Prostate gland (tissue), 2 donors: ENCODE data around the gene IRX4. TPM values are rescaled to one million over a fixed set of nuclear protein-coding genes. Genes with fewer than 3 reads are reported as not detected.

Experiments used
- DNase-seq: peaks from one replicate; pipeline ENCODE4 v3.0.0-alpha.2; 2019; ENCODE audit warnings: low spot score
- H3K27ac ChIP-seq, 2 donors: fragments of 200-600 bp; sonication (generic); 2 replicates each; pipeline ENCODE4 v1.5.1; 2017 to 2019
- H3K27me3 ChIP-seq: fragments of 200-600 bp; sonication (generic); replicated peaks from 2 replicates; pipeline ENCODE4 v1.5.1; 2019; ENCODE audit not compliant: insufficient read depth
- H3K36me3 ChIP-seq, 2 donors: fragments of 200-600 bp; sonication (generic); 1 replicate in 1 of 2; 2 replicates in 1 of 2; pipeline versions ENCODE4 v1.5.1 to v1.8.1; 2017 to 2019
- H3K4me1 ChIP-seq: fragments of 200-600 bp; sonication (generic); replicated peaks from 2 replicates; pipeline ENCODE4 v1.5.1; 2019
- H3K4me3 ChIP-seq, 2 donors: fragments of 200-600 bp; sonication (generic); 2 replicates each; pipeline ENCODE4 v1.5.1; 2017 to 2019
- H3K9me3 ChIP-seq: fragments of 200-600 bp; sonication (generic); 2 replicates; pipeline ENCODE4 v1.5.1; 2017
- POLR2A ChIP-seq: fragments of 450-650 bp; IDR thresholded peaks from one replicate; pipeline ENCODE4 v1.6.1; 2016; ENCODE audit warnings: antibody characterized with exemption, mild to moderate bottlenecking
- POLR2AphosphoS5 ChIP-seq: sonication (generic); formaldehyde crosslinking; IDR thresholded peaks from one replicate; pipeline ENCODE4 v1.6.1; 2017; ENCODE audit warnings: antibody characterized with exemption
- WGBS: methylation state at CpG from one replicate; pipeline ENCODE4 v1.1.5; 2018; 5-methylcytosine and 5-hydroxymethylcytosine counted together
- intact Hi-C: fragments of 100-400 bp; cut with DNase I; formaldehyde crosslinking; loops from one replicate; pipeline ENCODE4 v1.14.2; 2022
- total RNA-seq, 2 donors: library from RNA; depleted of rRNA; stranded (reverse); fragments of >200 nt; gene quantifications; one replicate each; pipeline ENCODE4 v1.1.0, GENCODE V29; 2016
- TF ChIP-seq, protein P1 (sequence below), 4 experiments: fragments of 200-600 bp in 2 of 4; fragments of 450-650 bp in 2 of 4; sonication (generic) in 2 of 4; IDR thresholded peaks; 1 replicate in 3 of 4; 2 replicates in 1 of 4; pipeline ENCODE4 v1.5.1; 2016 to 2019; ENCODE audit warnings: antibody characterized with exemption in 4 of 4, mild to moderate bottlenecking in 2 of 4, moderate library complexity in 2 of 4

The IRX4 gene
- total RNA-seq, 2 donors from 2014 or later = 1.8 to 30.0 TPM

GRCh38 chr5:1831257-1831656 lies 51.5 kb downstream of the IRX4 start:
- intact Hi-C loops = no loop called here
- no peak overlapping the region for H3K4me3 ChIP-seq
- H3K9me3 ChIP-seq = no peaks in the 10 kb centered on the region
- no peaks in the 10 kb centered on the region for H3K36me3 ChIP-seq
- 88% methylated on average over 11 of the region's 11 CpGs for WGBS
- H3K27me3 ChIP-seq = no peaks in the 10 kb centered on the region
- TF ChIP-seq, protein P1, sequence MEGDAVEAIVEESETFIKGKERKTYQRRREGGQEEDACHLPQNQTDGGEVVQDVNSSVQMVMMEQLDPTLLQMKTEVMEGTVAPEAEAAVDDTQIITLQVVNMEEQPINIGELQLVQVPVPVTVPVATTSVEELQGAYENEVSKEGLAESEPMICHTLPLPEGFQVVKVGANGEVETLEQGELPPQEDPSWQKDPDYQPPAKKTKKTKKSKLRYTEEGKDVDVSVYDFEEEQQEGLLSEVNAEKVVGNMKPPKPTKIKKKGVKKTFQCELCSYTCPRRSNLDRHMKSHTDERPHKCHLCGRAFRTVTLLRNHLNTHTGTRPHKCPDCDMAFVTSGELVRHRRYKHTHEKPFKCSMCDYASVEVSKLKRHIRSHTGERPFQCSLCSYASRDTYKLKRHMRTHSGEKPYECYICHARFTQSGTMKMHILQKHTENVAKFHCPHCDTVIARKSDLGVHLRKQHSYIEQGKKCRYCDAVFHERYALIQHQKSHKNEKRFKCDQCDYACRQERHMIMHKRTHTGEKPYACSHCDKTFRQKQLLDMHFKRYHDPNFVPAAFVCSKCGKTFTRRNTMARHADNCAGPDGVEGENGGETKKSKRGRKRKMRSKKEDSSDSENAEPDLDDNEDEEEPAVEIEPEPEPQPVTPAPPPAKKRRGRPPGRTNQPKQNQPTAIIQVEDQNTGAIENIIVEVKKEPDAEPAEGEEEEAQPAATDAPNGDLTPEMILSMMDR (IDR thresholded peaks at IDR 0.05) = no peak
- TF ChIP-seq POLR2AphosphoS5 (no peak), POLR2A (no peak)
- no peak overlapping the region for H3K27ac ChIP-seq
- H3K4me1 ChIP-seq = no peaks in the 10 kb centered on the region
- DNase-seq = no peak

DNA sequence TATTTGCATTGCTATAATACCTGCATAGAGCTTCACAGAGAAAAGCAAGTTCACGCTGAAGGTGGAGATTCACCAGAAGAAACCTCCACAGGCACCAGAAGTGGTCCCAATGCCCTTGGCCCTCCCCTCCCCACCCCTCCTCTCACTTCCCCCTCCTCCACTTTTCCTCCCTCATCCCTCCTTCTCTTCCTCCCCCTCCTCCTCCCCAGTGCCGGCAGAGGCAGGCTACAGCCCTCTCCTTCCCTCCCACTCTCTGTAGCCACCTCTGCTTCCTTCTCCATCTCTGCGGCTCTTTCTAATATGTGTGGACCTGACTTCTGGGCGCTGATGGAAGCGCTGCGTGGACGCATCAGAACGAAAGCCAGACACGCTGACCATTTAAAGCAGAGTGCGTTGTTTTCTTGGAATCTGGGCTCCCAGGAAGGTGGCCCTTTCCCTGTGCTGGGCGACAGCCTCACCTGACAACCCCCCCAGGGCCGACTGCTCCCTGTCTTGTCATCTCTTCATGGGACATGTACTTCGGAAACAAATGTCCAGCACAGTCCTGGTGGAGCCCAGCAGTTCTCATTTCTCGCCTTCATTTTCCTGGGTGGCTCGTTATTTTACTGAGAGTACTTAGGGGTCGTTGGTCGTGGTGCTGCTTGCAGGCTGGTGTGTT lies 52.0 kb downstream of the IRX4 start:
- intact Hi-C loops = no loop called here
- Histone ChIP-seq H3K36me3 (no peaks in the 10 kb centered on the region), H3K4me1 (no peaks in the 10 kb centered on the region), H3K27me3 (no peaks in the 10 kb centered on the region), H3K27ac (no peak overlapping the region), H3K4me3 (no peak overlapping the region), H3K9me3 (no peaks in the 10 kb centered on the region)
- WGBS = 84% methylated on average over 17 of the region's 17 CpGs
- DNase-seq = no peak
- no peak for TF ChIP-seq POLR2AphosphoS5
- TF ChIP-seq, protein P1 (IDR thresholded peaks at IDR 0.05) = no peak
- TF ChIP-seq POLR2A = no peak

GRCh38 chr5:1827886-1828397 lies 54.8 kb downstream of the IRX4 start:
- DNase-seq = no peak
- Histone ChIP-seq H3K9me3 (no peaks in the 10 kb centered on the region), H3K36me3 (no peaks in the 10 kb centered on the region), H3K27ac (no peak overlapping the region), H3K4me1 (no peaks in the 10 kb centered on the region), H3K4me3 (no peak overlapping the region), H3K27me3 (no peaks in the 10 kb centered on the region)
- TF ChIP-seq, protein P1 (IDR thresholded peaks at IDR 0.05) = no peak
- no peak for TF ChIP-seq POLR2A
- TF ChIP-seq POLR2AphosphoS5 = no peak
- intact Hi-C loops = no loop called here
- WGBS = 71% methylated on average over 30 of the region's 39 CpGs

Other genes with a start within 250 kb of the IRX4 start
- gene MRPL36, start 83.1 kb downstream of the IRX4 start, total RNA-seq = 10 to 100 TPM; 47.9 to 66.3 TPM
- gene NDUFS6, start 81.5 kb downstream of the IRX4 start, total RNA-seq = 10 to 100 TPM; 27.8 to 70.2 TPM